CD4-positive, alpha-beta T cell treated with Interleukin-17A for 4 hours (primary cell): Measurements from ENCODE around the gene PRAC1.

Source experiments
- DNase-seq: peaks from one replicate; pipeline ENCODE4 v3.0.0-alpha.2; 2020; ENCODE audit warnings: mixed read lengths

The PRAC1 gene

GRCh38 chr17:48722201-48722907, at the start of gene PRAC1:
Gene PRAC1, minus strand, starts transcription at chr17:48722518. Its CDS starts 126 bp downstream, at chr17:48722392.
- no peak for DNase-seq

DNA sequence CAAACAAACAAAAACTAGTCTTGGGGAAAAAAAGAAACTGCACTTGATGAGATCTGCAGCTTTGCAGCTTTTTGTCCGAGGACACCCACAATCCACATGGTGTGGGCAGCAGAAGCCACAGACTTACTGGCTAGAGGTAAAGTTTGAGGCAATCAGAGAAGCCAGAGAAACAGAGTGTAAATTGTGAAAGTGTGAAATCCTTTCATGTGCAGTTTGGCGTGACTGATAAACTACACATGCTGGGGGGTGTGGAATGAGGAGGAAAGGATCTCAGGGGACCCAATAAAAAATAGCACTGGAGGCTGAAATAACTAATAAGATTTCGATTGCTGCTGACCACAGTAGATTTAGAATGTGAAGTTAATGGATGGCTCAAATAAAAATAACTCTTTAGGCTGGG, 48.6 kb upstream of the PRAC1 start:
- DNase-seq: no peak

- no peak for DNase-seq
Measured at GRCh38 chr17:48769009-48769675, 46.8 kb upstream of the PRAC1 start.

- no peak for DNase-seq
Measured at GRCh38 chr17:48767263-48767774, 45.0 kb upstream of the PRAC1 start.

DNA sequence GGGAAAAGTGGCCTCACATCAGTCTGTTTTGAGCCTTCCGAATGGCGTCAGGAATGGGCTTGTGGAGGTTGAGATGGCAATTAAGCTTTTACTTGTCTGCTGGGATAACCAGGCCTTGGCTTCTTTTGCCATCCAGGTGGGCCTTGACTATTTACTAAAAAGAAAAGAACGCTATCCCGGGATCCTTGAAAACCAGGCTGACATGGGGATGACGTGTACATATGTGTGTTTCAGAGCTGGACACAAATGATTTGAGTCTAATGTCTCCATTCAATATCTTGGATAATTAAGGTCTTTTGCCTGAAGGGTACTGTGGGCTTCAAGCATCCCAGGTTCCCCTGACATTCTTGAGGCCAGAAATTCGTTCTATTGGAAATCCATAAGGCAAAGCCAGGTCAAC, 38.8 kb upstream of the PRAC1 start:
- DNase-seq: no peak

DNA sequence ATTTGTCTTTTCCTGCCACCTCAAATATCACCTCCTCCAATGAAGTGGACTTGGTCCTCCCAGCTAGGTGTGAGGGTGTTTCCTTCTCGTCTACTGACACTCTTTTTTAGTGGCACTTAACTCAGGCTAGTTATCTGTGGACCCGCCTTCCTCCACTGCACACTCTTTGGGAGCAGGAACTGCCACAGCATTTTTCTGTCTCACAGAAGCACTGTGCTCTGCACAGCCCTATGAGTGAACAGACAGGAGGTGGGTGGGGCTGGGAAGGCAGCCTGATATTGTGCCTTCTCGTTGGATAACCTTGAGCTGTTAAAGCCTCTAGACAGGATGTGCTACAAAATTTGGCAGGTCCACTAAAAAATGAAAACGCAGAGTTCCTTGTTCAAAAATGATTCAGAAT, 38.1 kb upstream of the PRAC1 start:
- no peak for DNase-seq

DNA sequence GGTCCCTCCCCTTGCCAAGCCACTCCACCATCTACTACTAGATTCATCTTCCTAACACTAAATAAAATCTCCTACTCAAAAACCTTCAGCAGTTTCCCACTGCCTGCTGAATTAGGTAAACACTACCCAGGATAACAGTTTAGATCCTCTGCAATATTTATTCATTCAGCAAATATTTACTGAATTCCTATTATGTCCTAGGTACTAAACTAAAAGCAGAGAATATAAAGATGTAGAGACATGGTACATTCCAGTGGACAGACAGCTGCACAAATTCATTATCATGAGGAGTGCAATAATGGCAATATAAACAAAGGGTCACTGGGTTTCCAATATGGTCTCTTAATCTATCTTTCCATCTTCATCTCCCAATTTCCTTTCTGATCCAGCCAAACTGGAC, 37.0 kb upstream of the PRAC1 start:
- DNase-seq: no peak

DNA sequence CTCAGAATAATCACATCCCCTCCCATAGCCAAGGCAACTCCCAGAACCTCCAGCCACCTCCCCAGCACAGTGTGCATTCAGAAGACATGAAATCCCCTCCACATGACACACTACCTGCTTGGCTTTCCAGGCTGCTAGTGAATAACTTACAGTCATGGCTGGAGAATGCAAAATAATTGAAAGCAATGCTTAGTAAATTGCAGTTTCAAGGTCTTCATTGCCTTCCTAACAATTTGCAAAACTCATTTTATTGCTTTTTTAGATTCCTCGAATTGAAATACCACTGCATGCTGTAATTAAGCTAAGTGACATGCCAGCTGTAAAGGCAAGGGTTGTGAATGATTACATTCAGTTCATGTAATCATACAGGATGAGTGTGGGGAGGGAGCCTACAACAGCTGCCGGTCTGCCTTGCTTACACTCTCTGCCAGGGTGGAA, 35.2 kb upstream of the PRAC1 start:
- DNase-seq: no peak

DNA sequence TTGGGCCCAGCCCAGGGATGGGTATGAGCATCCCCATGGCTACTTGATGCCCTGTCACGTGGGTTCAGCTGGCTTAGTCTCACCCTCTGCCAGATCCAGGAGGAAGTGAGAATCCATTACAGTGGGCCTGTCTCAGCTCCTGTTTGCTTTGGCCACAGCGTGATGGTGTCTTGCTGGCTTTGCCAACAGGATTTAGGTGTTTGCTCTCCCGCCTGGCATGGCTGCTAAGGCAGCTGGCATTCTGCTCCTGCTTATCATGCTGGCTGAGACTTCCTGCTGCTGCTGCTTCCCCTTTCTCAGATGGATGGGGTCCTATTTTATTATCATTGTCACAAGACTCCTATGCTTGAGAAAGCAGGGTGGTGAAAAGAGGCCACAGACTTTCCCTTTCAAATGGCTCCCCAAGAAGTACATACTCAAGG, 34.5 kb upstream of the PRAC1 start:
- no peak for DNase-seq

GRCh38 chr17:48755356-48755755, 33.0 kb upstream of the PRAC1 start:
- no peak for DNase-seq

GRCh38 chr17:48754500-48755261, 32.4 kb upstream of the PRAC1 start:
- DNase-seq: no peak

GRCh38 chr17:48753794-48754499, 31.6 kb upstream of the PRAC1 start:
- no peak for DNase-seq

DNA sequence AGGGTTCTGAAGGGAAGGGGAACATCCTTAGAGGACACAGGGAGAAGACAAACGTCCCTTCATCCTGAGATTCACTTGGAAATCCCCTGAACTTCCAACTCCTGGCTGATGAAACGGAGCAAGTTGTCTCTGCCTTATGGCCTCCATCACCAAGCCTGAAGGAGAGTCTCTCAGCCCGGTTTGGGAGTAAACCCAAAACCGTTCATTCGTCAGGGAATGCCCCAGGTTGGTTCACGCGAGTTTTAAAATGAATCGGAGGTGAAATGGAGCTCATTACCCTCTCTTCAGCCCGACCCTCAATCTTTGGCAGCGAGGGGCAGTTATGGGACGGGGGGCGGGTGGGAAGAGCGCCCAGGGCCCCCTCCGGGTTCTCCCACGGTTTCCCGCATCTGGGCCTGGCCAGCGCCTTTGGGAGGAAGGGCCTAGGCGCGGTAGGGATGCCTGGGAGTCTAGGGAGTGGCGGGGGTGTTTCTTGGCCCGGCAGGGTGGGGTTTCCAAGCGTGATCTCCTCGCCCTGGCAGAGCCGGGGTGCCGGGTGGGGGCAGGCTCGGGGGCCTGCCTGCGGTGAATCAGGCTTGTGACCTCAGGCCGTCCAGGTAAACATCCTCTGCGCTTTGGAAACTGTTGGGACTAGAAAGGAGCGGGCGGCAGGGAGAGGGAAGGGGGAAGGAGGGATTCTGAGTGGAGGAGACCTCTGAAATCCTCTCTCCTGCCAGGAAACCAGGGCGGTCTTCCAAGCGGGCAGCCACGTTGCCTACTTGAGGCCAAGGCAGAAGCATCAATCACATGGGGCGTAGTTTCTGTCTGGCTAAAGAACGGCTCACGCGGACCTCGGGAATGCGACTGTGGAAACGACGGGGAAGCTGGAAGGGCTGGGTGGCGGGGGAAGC, 30.3 kb upstream of the PRAC1 start:
- DNase-seq: no peak

DNA sequence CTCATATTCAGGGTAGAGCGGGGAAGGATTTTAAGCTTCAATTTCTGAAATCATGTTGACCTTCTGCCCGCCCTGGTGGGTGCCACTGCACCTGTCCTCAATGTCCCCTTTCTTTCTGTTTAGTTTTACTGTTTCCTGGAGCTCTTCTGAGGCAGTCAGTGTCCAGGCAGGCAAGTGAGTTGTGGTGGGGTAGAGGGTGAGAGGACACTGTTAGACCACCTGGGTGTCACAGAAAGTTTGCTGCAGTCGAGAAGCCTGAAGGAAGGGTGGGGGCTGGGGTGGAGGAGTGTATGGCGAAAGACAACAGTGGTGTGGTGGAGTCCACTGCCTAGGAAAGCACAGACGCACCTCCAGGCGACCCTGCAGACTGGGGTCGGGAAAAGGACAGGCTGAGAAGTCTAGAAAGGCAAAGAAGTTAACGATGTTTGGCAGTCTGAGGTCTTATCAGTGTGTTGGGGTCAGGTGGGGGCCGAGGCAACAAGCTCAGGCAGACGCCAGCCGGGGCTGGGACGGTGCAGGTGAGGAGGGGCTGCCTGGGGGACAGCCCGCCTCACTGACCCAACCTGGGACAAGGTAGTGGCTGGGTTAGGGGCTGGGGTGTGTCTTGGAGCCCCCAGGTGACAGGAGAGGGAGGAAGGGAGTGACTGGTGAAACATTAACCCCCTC, 29.5 kb upstream of the PRAC1 start:
- no peak for DNase-seq

GRCh38 chr17:48751172-48751571, 28.9 kb upstream of the PRAC1 start:
- DNase-seq: no peak

DNA sequence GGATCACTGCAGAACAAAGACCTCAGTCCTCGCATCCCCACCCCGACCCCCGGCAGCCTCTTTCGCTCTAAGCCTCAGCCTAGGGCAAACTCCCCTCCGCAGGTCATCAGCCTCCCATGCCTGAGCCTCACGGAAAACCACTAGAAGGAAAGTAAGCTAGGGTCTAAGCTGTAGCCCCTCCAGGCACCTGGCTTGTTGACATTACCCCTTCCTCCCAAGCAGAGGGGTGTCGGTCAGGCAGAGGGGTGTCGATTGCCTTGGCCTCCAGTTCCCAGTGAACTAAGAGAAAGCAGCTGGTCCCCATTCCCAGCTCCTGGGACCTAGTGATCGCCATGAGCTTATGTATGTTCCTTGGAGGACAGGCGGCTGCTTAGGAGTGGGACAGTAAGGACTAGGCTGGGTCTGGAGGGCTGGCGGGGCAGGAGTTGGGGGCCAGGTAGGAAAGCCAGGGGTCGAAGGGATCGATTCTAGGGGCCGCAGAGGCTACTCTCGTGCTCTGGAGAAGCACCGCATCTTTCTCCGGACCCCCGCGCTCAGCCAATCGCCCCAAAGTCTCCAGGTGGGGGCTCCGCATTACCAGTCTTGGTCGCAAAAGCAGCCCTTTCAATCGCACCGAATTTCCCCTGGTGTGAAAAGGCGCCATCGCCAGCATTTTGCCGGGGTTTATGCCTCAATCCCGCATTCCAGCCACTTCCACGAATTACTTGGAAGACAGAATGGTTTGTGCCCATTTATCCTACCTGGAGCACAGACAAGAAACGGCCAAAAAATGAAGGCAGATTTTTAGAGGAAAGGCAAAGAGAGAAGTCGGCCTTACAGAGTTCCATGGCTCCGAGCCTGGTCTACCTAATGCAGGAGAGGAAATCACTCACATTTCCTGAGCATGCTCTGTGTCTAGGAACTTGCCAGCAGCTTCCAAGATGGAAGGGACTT, 27.6 kb upstream of the PRAC1 start:
- no peak for DNase-seq

DNA sequence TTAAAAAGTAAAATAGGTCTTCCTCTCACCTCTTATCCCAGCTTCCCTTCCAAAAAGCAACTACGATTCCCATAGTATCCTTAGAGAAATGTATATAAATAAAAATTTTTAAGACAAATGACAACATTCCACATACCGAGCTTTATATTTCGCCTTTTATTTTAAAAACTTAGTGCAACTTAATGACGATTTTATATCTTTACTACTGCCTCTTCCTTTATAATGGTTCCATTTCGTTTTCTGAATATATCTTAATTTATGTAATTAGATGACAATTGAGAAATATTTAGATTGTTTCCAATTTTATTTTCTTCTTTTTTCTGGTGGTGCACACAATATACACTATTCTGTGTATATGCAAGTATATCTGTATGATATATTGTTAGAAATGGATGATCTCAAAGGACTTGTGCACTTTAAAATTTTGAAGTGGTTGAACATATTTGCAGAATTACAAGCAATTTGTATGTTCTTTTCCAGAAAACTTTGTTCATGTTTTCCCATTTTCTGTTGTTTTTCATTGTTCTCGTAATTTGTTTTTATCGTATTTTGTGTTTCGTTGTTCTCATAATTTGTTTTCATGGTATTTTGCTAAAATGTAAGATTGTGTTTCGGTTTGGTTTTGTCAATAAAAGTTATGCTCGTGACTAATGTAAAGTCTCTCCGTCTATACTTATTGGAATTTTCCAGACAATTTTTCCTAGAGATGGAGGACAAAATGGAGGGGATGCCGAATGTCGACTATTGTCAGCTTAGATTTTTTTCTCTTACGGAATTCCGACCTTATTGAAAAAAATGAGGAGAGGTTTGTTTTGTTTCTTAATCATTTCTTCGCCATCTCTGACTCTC, 26.6 kb upstream of the PRAC1 start:
- DNase-seq: no peak

- DNase-seq: no peak
Measured at GRCh38 chr17:48747445-48748363, 25.4 kb upstream of the PRAC1 start.
